GM23338 (cell line): ENCODE results near the gene OR2AP1. TPM values are rescaled to one million over a fixed set of nuclear protein-coding genes. Genes with fewer than 3 reads are reported as not detected.

Source experiments
- ATAC-seq: fragments of 200-7000 bp; cut with Tn5 transposase; 3 replicates; pipeline ENCODE4 v1.9.1; 2020
- DNase-seq: peaks from one replicate; pipeline ENCODE4 v3.0.0-alpha.2; 2015; ENCODE audit warnings: low spot score
- H2AFZ ChIP-seq: fragments of 200-600 bp; sonication (generic); 2 replicates; pipeline ENCODE4 v1.8.0; 2016; ENCODE audit warnings: antibody characterized with exemption, mild to moderate bottlenecking, moderate library complexity
- H3F3A ChIP-seq: fragments of 200-600 bp; sonication (generic); replicated peaks from 2 replicates; pipeline ENCODE4 v1.8.0; 2017; ENCODE audit warnings: antibody characterized with exemption, mixed run types, low read depth
- H3K27ac ChIP-seq: fragments of 200-600 bp; sonication (generic); 2 replicates; pipeline ENCODE4 v1.6.1; 2016; ENCODE audit warnings: low read depth
- H3K27me3 ChIP-seq: fragments of 200-600 bp; sonication (generic); 2 replicates; pipeline ENCODE4 v1.8.0; 2016; ENCODE audit warnings: mild to moderate bottlenecking, mixed run types, moderate library complexity; ENCODE audit not compliant: insufficient read depth
- H3K36me3 ChIP-seq: fragments of 200-600 bp; sonication (generic); 2 replicates; pipeline ENCODE4 v1.8.0; 2016; ENCODE audit warnings: mild to moderate bottlenecking; ENCODE audit not compliant: insufficient read depth
- H3K4me1 ChIP-seq: fragments of 200-600 bp; sonication (generic); 2 replicates; pipeline ENCODE4 v1.8.0; 2016; ENCODE audit warnings: mild to moderate bottlenecking, moderate library complexity; ENCODE audit not compliant: insufficient read depth
- H3K4me2 ChIP-seq: fragments of 200-600 bp; sonication (generic); 2 replicates; pipeline ENCODE4 v1.7.1; 2017; ENCODE audit warnings: mixed run types
- H3K4me3 ChIP-seq: fragments of 200-600 bp; sonication (generic); 2 replicates; pipeline ENCODE4 v1.6.1; 2016; ENCODE audit warnings: mixed run types
- H3K79me2 ChIP-seq: fragments of 200-600 bp; sonication (generic); replicated peaks from 2 replicates; pipeline ENCODE4 v1.8.0; 2017; ENCODE audit warnings: mild to moderate bottlenecking; ENCODE audit not compliant: insufficient read depth
- H3K9me2 ChIP-seq: fragments of 200-600 bp; sonication (generic); 2 replicates; pipeline ENCODE4 v1.8.0; 2017; ENCODE audit not compliant: insufficient read depth
- H4K20me1 ChIP-seq: fragments of 200-600 bp; sonication (generic); replicated peaks from 2 replicates; pipeline ENCODE4 v1.8.0; 2017; ENCODE audit warnings: mild to moderate bottlenecking; ENCODE audit not compliant: insufficient read depth
- H3K27ac Mint-ChIP-seq: 2 replicates; pipeline ENCODE4 v1.8.0; 2020; ENCODE audit warnings: inconsistent platforms, mild to moderate bottlenecking, moderate library complexity, mixed read lengths
- H3K27me3 Mint-ChIP-seq: 3 replicates; pipeline ENCODE4 v1.8.0; 2022; ENCODE audit warnings: low read depth, mild to moderate bottlenecking, moderate library complexity, mixed read lengths, inconsistent platforms; ENCODE audit not compliant: insufficient read depth, poor library complexity
- H3K36me3 Mint-ChIP-seq: 3 replicates; pipeline ENCODE4 v1.8.0; 2021; ENCODE audit warnings: low read depth, mild to moderate bottlenecking, inconsistent platforms, moderate library complexity, mixed read lengths
- H3K4me1 Mint-ChIP-seq: 3 replicates; pipeline ENCODE4 v1.8.0; 2020; ENCODE audit warnings: mild to moderate bottlenecking, inconsistent platforms, mixed read lengths
- H3K4me3 Mint-ChIP-seq: 3 replicates; pipeline ENCODE4 v1.8.0; 2021; ENCODE audit warnings: moderate library complexity, mild to moderate bottlenecking, inconsistent platforms, mixed read lengths
- H3K9me3 Mint-ChIP-seq: 3 replicates; pipeline ENCODE4 v1.8.0; 2020; ENCODE audit warnings: moderate library complexity, mild to moderate bottlenecking, inconsistent platforms, mixed read lengths
- ETS1 ChIP-seq: IDR thresholded peaks from 2 replicates; pipeline ENCODE4 v1.6.1; 2016; ENCODE audit warnings: antibody characterized with exemption
- EZH2phosphoT487 ChIP-seq: fragments of 200-600 bp; sonication (generic); IDR thresholded peaks from one replicate; pipeline ENCODE4 v1.8.1; 2018; ENCODE audit warnings: antibody characterized with exemption; ENCODE audit not compliant: unreplicated experiment
- JUNB ChIP-seq: IDR thresholded peaks from one replicate; pipeline ENCODE4 v1.6.1; 2016; ENCODE audit warnings: antibody characterized with exemption; ENCODE audit not compliant: unreplicated experiment
- NANOG ChIP-seq: IDR thresholded peaks from 2 replicates; pipeline ENCODE4 v1.6.1; 2016; ENCODE audit warnings: antibody characterized with exemption, borderline replicate concordance
- POLR2AphosphoS5 ChIP-seq: IDR thresholded peaks from 2 replicates; pipeline ENCODE4 v1.6.1; 2016; ENCODE audit warnings: antibody characterized with exemption, low read depth
- REST ChIP-seq: IDR thresholded peaks from one replicate; pipeline ENCODE4 v1.6.1; 2018; ENCODE audit warnings: antibody characterized with exemption; ENCODE audit not compliant: unreplicated experiment
- STAT1 ChIP-seq: IDR thresholded peaks from one replicate; pipeline ENCODE4 v1.6.1; 2016; ENCODE audit warnings: antibody characterized with exemption; ENCODE audit not compliant: unreplicated experiment
- ZNF462 ChIP-seq: fragments of 250-450 bp; sonication (Bioruptor Pico); IDR thresholded peaks from 2 replicates; pipeline ENCODE4 v1.5.0; 2020; ENCODE audit warnings: mild to moderate bottlenecking, moderate library complexity
- polyA plus RNA-seq: library from polyadenylated mRNA; unstranded; fragments of >200 nt; fragmentation: Nextera tagmentation; extraction: Ambion mirVana; gene quantifications from 2 replicates; pipeline ENCODE4 v1.2.1, GENCODE V29; 2016
- total RNA-seq: library from RNA; depleted of rRNA; stranded (reverse); fragments of >200 nt; shearing (Covaris generic); gene quantifications from 2 replicates; pipeline ENCODE4 v1.2.3, GENCODE V29; 2014

OR2AP1 gene
- total and polyA plus RNA-seq, 2 experiments from 2014 or later: not detected

GRCh38 chr12:55612646-55613045 is 40.4 kb downstream of the OR2AP1 start:
- peaks cover 29% of the 10 kb centered on the region for H3K36me3 Mint-ChIP-seq
- Histone ChIP-seq H3F3A (no peaks in the 10 kb centered on the region), H3K4me3 (no peak overlapping the region), H4K20me1 (no peaks in the 10 kb centered on the region), H3K79me2 (no peaks in the 10 kb centered on the region), H2AFZ (no peak overlapping the region), H3K27me3 (no peaks in the 10 kb centered on the region), H3K4me1 (no peaks in the 10 kb centered on the region), H3K4me2 (no peak overlapping the region), H3K9me2 (peaks cover 19% of the 10 kb centered on the region; the same call in 1 of the 2 replicates), H3K27ac (no peak overlapping the region), H3K36me3 (no peaks in the 10 kb centered on the region; the same call in 1 of the 2 replicates)
- H3K9me3 Mint-ChIP-seq: peaks cover 39% of the 10 kb centered on the region
- H3K27me3 Mint-ChIP-seq: no peaks in the 10 kb centered on the region
- ATAC-seq (no peak), DNase-seq (no peak)
- H3K4me3 Mint-ChIP-seq: no peak overlapping the region
- H3K4me1 Mint-ChIP-seq: no peaks in the 10 kb centered on the region
- H3K27ac Mint-ChIP-seq: no peak overlapping the region
- TF ChIP-seq POLR2AphosphoS5 (no peak), ETS1 (no peak), STAT1 (no peak), JUNB (no peak), EZH2phosphoT487 (no peak), NANOG (no peak), ZNF462 (no peak), REST (no peak)
